A673 (cell line): Measurements from ENCODE around the gene ACP2. TPM values are rescaled to one million over a fixed set of nuclear protein-coding genes. Genes with fewer than 3 reads are reported as not detected.
A peak's percentile ranks its signal among the peaks of the same experiment; 100 is the strongest.
"Not testable (repeated sequence)": the region's sequence is repeated elsewhere in the genome, so short reads cannot be mapped to it uniquely, and the experiment has no call there.

ENCODE experiments used
- BruUV-seq: library from RNA; stranded (reverse); fragments of 400-500 nt; replicated peaks from 2 replicates; lab custom pipeline; 2021; lab: Mats Ljungman, UMichigan
- CTCF ChIA-PET: fragments of 300-600 bp; sonication (Branson Sonifier 250); formaldehyde crosslinking; loops from one replicate; lab custom pipeline; 2022; ENCODE audit warnings: antibody characterized with exemption; lab: Charles Lee
- POLR2A ChIA-PET: fragments of 300-600 bp; sonication (Branson Sonifier 250); formaldehyde crosslinking; loops from one replicate; lab custom pipeline; 2022; ENCODE audit warnings: antibody characterized with exemption; ENCODE audit not compliant: low non-redundant PET; lab: Charles Lee
- DNase-seq: peaks from one replicate; pipeline ENCODE4 v3.0.0-alpha.2; 2015; ENCODE audit warnings: low spot score
- H3K27ac ChIP-seq: fragments of 200-600 bp; sonication (generic); 2 replicates; pipeline ENCODE4 v1.5.1; 2016; ENCODE audit warnings: mixed run types, low read depth, mild to moderate bottlenecking, mixed read lengths, antibody characterized with exemption, low read length; ENCODE audit not compliant: poor library complexity, severe bottlenecking
- H3K27me3 ChIP-seq: fragments of 200-600 bp; sonication (generic); replicated peaks from 2 replicates; pipeline ENCODE4 v1.6.1; 2017; ENCODE audit warnings: mixed run types, low read depth, mild to moderate bottlenecking, mixed read lengths, antibody characterized with exemption, low read length; ENCODE audit not compliant: insufficient read depth, poor library complexity
- H3K36me3 ChIP-seq: fragments of 200-600 bp; sonication (generic); 2 replicates; pipeline ENCODE4 v1.6.1; 2016; ENCODE audit warnings: mixed run types, mild to moderate bottlenecking, mixed read lengths, antibody characterized with exemption, low read length; ENCODE audit not compliant: insufficient read depth, poor library complexity, severe bottlenecking
- H3K4me1 ChIP-seq: fragments of 200-600 bp; sonication (generic); 2 replicates; pipeline ENCODE4 v1.6.1; 2017; ENCODE audit warnings: mixed run types, mild to moderate bottlenecking, mixed read lengths, antibody characterized with exemption, low read length; ENCODE audit not compliant: insufficient read depth, poor library complexity, severe bottlenecking
- H3K4me3 ChIP-seq: fragments of 200-600 bp; sonication (generic); 2 replicates; pipeline ENCODE4 v1.5.1; 2016; ENCODE audit warnings: low read depth, mixed run types, mild to moderate bottlenecking, mixed read lengths, low read length; ENCODE audit not compliant: poor library complexity, severe bottlenecking
- H3K9me3 ChIP-seq: fragments of 200-600 bp; sonication (generic); 2 replicates; pipeline ENCODE4 v1.6.1; 2016; ENCODE audit warnings: mixed run types, low read depth, mild to moderate bottlenecking, mixed read lengths, antibody characterized with exemption, low read length; ENCODE audit not compliant: poor library complexity, severe bottlenecking
- EZH2 ChIP-seq: fragments of 200-600 bp; sonication (generic); IDR thresholded peaks from 2 replicates; pipeline ENCODE4 v1.6.1; 2017; ENCODE audit warnings: borderline replicate concordance, low read depth, mild to moderate bottlenecking, mixed read lengths, antibody characterized with exemption, low read length; ENCODE audit not compliant: poor library complexity, severe bottlenecking
- intact Hi-C: fragments of 100-400 bp; cut with micrococcal nuclease; formaldehyde crosslinking; loops from one replicate; pipeline ENCODE4 v1.10.0; 2022; ENCODE audit not compliant: unreplicated experiment
- total RNA-seq: library from RNA; stranded (reverse); gene quantifications from 2 replicates; pipeline ENCODE4 v1.2.3, GENCODE V29; 2021
- TF ChIP-seq, protein P1 (sequence below): fragments of 300-800, 200-600 bp; sonication (generic); conservative IDR thresholded peaks from 2 replicates; pipeline ENCODE4 v1.5.1; 2017; ENCODE audit warnings: low read depth, mild to moderate bottlenecking, antibody characterized with exemption, low read length, moderate library complexity, mixed read lengths

The ACP2 gene
- total RNA-seq, 1 experiment from 2014 or later = 63.3 TPM

DNA sequence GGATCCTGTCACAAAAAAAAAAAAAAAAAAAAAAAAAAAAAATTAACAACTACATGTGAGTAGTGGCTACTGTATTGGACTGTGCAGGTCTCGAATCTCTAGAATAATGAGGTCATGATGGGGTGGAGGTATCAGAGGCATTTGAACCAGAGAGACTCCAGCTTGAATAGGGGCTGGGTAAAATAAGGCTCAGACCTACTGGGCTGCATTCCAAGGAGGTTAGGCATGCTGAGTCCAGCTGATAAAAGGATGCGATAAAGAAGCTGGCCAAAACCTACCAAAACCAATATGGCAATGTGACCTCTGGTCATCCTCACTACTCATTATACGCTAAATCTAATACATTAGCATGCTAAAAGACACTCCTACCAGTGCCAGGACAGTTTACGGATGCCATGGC is 56.5 kb downstream of the ACP2 start:
- no peak overlapping the region for H3K4me3 ChIP-seq
- H3K4me1 ChIP-seq = peaks cover 9% of the 10 kb centered on the region
- ChIA-PET POLR2A (no interaction called here), CTCF (interaction anchor here (0.6 kb wide), 1 partner anchor 262 kb away, joined by 4 read pairs; no protein-coding TSS in a partner anchor)
- H3K36me3 ChIP-seq = no peaks in the 10 kb centered on the region
- H3K9me3 ChIP-seq = no peaks in the 10 kb centered on the region
- intact Hi-C loops = no loop called here
- TF ChIP-seq, protein P1, sequence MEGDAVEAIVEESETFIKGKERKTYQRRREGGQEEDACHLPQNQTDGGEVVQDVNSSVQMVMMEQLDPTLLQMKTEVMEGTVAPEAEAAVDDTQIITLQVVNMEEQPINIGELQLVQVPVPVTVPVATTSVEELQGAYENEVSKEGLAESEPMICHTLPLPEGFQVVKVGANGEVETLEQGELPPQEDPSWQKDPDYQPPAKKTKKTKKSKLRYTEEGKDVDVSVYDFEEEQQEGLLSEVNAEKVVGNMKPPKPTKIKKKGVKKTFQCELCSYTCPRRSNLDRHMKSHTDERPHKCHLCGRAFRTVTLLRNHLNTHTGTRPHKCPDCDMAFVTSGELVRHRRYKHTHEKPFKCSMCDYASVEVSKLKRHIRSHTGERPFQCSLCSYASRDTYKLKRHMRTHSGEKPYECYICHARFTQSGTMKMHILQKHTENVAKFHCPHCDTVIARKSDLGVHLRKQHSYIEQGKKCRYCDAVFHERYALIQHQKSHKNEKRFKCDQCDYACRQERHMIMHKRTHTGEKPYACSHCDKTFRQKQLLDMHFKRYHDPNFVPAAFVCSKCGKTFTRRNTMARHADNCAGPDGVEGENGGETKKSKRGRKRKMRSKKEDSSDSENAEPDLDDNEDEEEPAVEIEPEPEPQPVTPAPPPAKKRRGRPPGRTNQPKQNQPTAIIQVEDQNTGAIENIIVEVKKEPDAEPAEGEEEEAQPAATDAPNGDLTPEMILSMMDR = no peak
- no peak for TF ChIP-seq EZH2
- no peaks in the 10 kb centered on the region for H3K27me3 ChIP-seq
- H3K27ac ChIP-seq = no peak overlapping the region
- DNase-seq = no peak
- BruUV-seq = no TSS peak

- H3K27me3 ChIP-seq, H3K4me3 ChIP-seq, H3K27ac ChIP-seq, CTCF ChIA-PET, BruUV-seq, POLR2A ChIA-PET, H3K9me3 ChIP-seq, H3K36me3 ChIP-seq, intact Hi-C loops: not testable (repeated sequence)
- H3K4me1 ChIP-seq = peaks cover 17% of the 10 kb centered on the region
- DNase-seq = peak; percentile 52
These were observed 57.5 kb downstream of the ACP2 start for GRCh38 chr11:47191137-47191536.

Other genes starting within 250 kb of the ACP2 start
- gene ARFGAP2, start 71.9 kb downstream of the ACP2 start, total RNA-seq = 179 and 206 TPM in 2 replicates
- gene PACSIN3, start 62.4 kb downstream of the ACP2 start, total RNA-seq = 32.0 and 50.9 TPM in 2 replicates
- 71.4 and 96.9 TPM in 2 replicates for gene DDB2, start 33.8 kb downstream of the ACP2 start, total RNA-seq
- gene NR1H3, start 9.2 kb upstream of the ACP2 start, total RNA-seq = 14.5 and 19.5 TPM in 2 replicates
- gene MADD, start 21.3 kb upstream of the ACP2 start, total RNA-seq = 132 and 133 TPM in 2 replicates
- not detected in 2 replicates for gene MYBPC3, start 103.9 kb upstream of the ACP2 start, total RNA-seq
- gene SPI1, start 129.7 kb upstream of the ACP2 start, total RNA-seq = not detected in 2 replicates
- gene SLC39A13, start 159.8 kb upstream of the ACP2 start, total RNA-seq = 53.3 and 64.2 TPM in 2 replicates
- gene PSMC3, start 177.6 kb upstream of the ACP2 start, total RNA-seq = 665 and 701 TPM in 2 replicates
- 1.0 TPM in 2 replicates for gene RAPSN, start 200.3 kb upstream of the ACP2 start, total RNA-seq